OCI-LY3 (cell line): ENCODE results near the gene ZNF277.

Experiments used
- H2AFZ ChIP-seq: fragments of 200-600, 300-600 bp; shearing (Covaris generic); 2 replicates; pipeline ENCODE4 v1.6.0; 2014; ENCODE audit warnings: antibody characterized with exemption, low read depth, low read length
- H3K27ac ChIP-seq: fragments of 200-600, 300-600 bp; sonication (generic); 2 replicates; pipeline ENCODE4 v1.5.1; 2014; ENCODE audit warnings: mild to moderate bottlenecking, low read length, moderate library complexity, mixed read lengths
- H3K27me3 ChIP-seq: fragments of 200-600, 300-600 bp; sonication (generic); 2 replicates; pipeline ENCODE4 v1.6.1; 2014; ENCODE audit warnings: low read depth, low read length, mixed read lengths
- H3K36me3 ChIP-seq: fragments of 200-600, 300-600 bp; sonication (generic); replicated peaks from 2 replicates; pipeline ENCODE3; 2014; ENCODE audit warnings: low read depth, low read length, mixed read lengths
- H3K4me1 ChIP-seq: fragments of 300-600, 200-600 bp; sonication (generic); 2 replicates; pipeline ENCODE4 v1.6.1; 2014; ENCODE audit warnings: low read length, mixed read lengths
- H3K4me2 ChIP-seq: fragments of 200-600, 300-600 bp; sonication (generic); 2 replicates; pipeline ENCODE4 v1.6.1; 2014; ENCODE audit warnings: low read length, mixed read lengths
- H3K4me3 ChIP-seq: fragments of 300-600, 200-600 bp; sonication (generic); 2 replicates; pipeline ENCODE4 v1.5.1; 2014; ENCODE audit warnings: antibody characterized with exemption, mild to moderate bottlenecking, low read length, moderate library complexity
- H3K79me2 ChIP-seq: fragments of 300-600, 200-600 bp; shearing (Covaris generic); 2 replicates; pipeline ENCODE4 v1.6.1; 2014; ENCODE audit warnings: mild to moderate bottlenecking, low read length, mixed read lengths
- H3K9ac ChIP-seq: fragments of 300-600, 200-600 bp; shearing (Covaris generic); 2 replicates; pipeline ENCODE4 v1.6.0; 2014; ENCODE audit warnings: mild to moderate bottlenecking, low read length, moderate library complexity
- H3K9me3 ChIP-seq: fragments of 200-600, 300-600 bp; shearing (Covaris generic); 2 replicates; pipeline ENCODE4 v1.6.1; 2014; ENCODE audit warnings: low read length, mixed read lengths; ENCODE audit not compliant: insufficient read depth
- H4K20me1 ChIP-seq: fragments of 200-600, 300-600 bp; sonication (generic); 2 replicates; pipeline ENCODE4 v1.6.1; 2016; ENCODE audit warnings: low read length, mixed read lengths; ENCODE audit not compliant: insufficient read depth
- CTCF ChIP-seq: fragments of 200-600, 300-600 bp; sonication (generic); IDR thresholded peaks from 2 replicates; pipeline ENCODE4 v1.5.1; 2014; ENCODE audit warnings: antibody characterized with exemption, low read length, low read depth
- EZH2phosphoT487 ChIP-seq: fragments of 200-600 bp; shearing (Covaris generic); IDR thresholded peaks from 2 replicates; pipeline ENCODE4 v1.6.1; 2018; ENCODE audit warnings: antibody characterized with exemption, mixed run types, low read depth

The ZNF277 gene

GRCh38 chr7:112371701-112372100 is 165.2 kb downstream of the ZNF277 start:
- no peak overlapping the region for H3K9ac ChIP-seq
- H2AFZ ChIP-seq, result no peak overlapping the region
- 0 out of 2 replicates have a peak, but pooled peaks cover 7% of the 10 kb centered on the region for H3K27me3 ChIP-seq
- H3K27ac ChIP-seq, result no peak overlapping the region
- no peaks in the 10 kb centered on the region for H3K9me3 ChIP-seq
- no peaks in the 10 kb centered on the region for H3K36me3 ChIP-seq
- no peak overlapping the region for H3K4me2 ChIP-seq
- no peak overlapping the region for H3K4me3 ChIP-seq
- no peaks in the 10 kb centered on the region for H4K20me1 ChIP-seq
- H3K79me2 ChIP-seq, result no peaks in the 10 kb centered on the region
- no peaks in the 10 kb centered on the region for H3K4me1 ChIP-seq
- TF ChIP-seq EZH2phosphoT487, result no peak
- no peak for TF ChIP-seq CTCF

GRCh38 chr7:112372101-112372500 is 165.6 kb downstream of the ZNF277 start:
- Histone ChIP-seq H3K27me3 (0 out of 2 replicates have a peak, but pooled peaks cover 7% of the 10 kb centered on the region), H4K20me1 (no peaks in the 10 kb centered on the region), H3K27ac (no peak overlapping the region), H3K4me1 (no peaks in the 10 kb centered on the region), H3K9ac (no peak overlapping the region), H3K4me3 (no peak overlapping the region), H2AFZ (no peak overlapping the region), H3K9me3 (no peaks in the 10 kb centered on the region), H3K4me2 (no peak overlapping the region), H3K36me3 (no peaks in the 10 kb centered on the region), H3K79me2 (no peaks in the 10 kb centered on the region)
- TF ChIP-seq CTCF (no peak), EZH2phosphoT487 (no peak)

GRCh38 chr7:112377593-112377992 is 171.1 kb downstream of the ZNF277 start:
- no peak overlapping the region for H3K4me2 ChIP-seq
- no peak overlapping the region for H3K4me3 ChIP-seq
- H3K27ac ChIP-seq, result no peak overlapping the region
- no peaks in the 10 kb centered on the region for H3K36me3 ChIP-seq
- H3K9ac ChIP-seq, result no peak overlapping the region
- H2AFZ ChIP-seq, result no peak overlapping the region
- no peaks in the 10 kb centered on the region for H3K79me2 ChIP-seq
- H3K4me1 ChIP-seq, result no peaks in the 10 kb centered on the region
- H4K20me1 ChIP-seq, result no peaks in the 10 kb centered on the region
- TF ChIP-seq EZH2phosphoT487 (no peak), CTCF (no peak)
- 0 out of 2 replicates have a peak, but pooled peaks cover 7% of the 10 kb centered on the region for H3K27me3 ChIP-seq
- no peaks in the 10 kb centered on the region for H3K9me3 ChIP-seq

GRCh38 chr7:112381311-112382091 is 175.0 kb downstream of the ZNF277 start:
- Histone ChIP-seq H3K4me2 (no peak overlapping the region), H3K9ac (no peak overlapping the region), H3K27ac (no peak overlapping the region), H4K20me1 (no peaks in the 10 kb centered on the region), H2AFZ (no peak overlapping the region), H3K79me2 (no peaks in the 10 kb centered on the region), H3K27me3 (no peaks in the 10 kb centered on the region), H3K4me1 (peaks cover 5% of the 10 kb centered on the region; the same call in 1 of the 2 replicates), H3K9me3 (no peaks in the 10 kb centered on the region), H3K4me3 (no peak overlapping the region), H3K36me3 (no peaks in the 10 kb centered on the region)
- no peak for TF ChIP-seq CTCF
- TF ChIP-seq EZH2phosphoT487, result no peak
